K562 (cell line): ENCODE measurements around the gene ZNF689. TPM values are rescaled to one million over a fixed set of nuclear protein-coding genes. Genes with fewer than 3 reads are reported as not detected.
A peak's percentile ranks its signal among the peaks of the same experiment; 100 is the strongest.

Experiments used
- ARHGAP35 ChIP-seq: fragments of 450-650 bp; IDR thresholded peaks from 2 replicates; pipeline ENCODE4 v1.6.1; 2018; ENCODE audit not compliant: partially characterized antibody
- KDM1A ChIP-seq, 2 experiments: fragments of 450-650 bp; IDR thresholded peaks; 2 replicates each; pipeline ENCODE4 v1.6.1; 2016; ENCODE audit warnings: mild to moderate bottlenecking in 2 of 2
- NUFIP1 ChIP-seq: fragments of 450-650 bp; IDR thresholded peaks from 2 replicates; pipeline ENCODE4 v1.6.1; 2018; ENCODE audit not compliant: partially characterized antibody
- SRSF7 ChIP-seq: fragments of 200-400 bp; formaldehyde crosslinking; optimal IDR thresholded peaks from 2 replicates; pipeline ENCODE3; 2017; ENCODE audit warnings: mild to moderate bottlenecking, low read depth, low read length
- ZNF146 ChIP-seq: IDR thresholded peaks from one replicate; pipeline ENCODE4 v1.6.1; 2018; ENCODE audit warnings: missing compliant biosample characterization; ENCODE audit not compliant: unreplicated experiment
- polyA plus RNA-seq, 8 experiments: library from polyadenylated mRNA; depleted of rRNA in 4 of 8; stranded (reverse) in 5 of 8; unstranded in 3 of 8; fragments of >200 nt; fragmentation: Nextera tagmentation in 2 of 8; fragmentation: Illumina TruSeq in 1 of 8; extraction: Ambion mirVana in 2 of 8; extraction: Trizol in 1 of 8; gene quantifications; 2 replicates each; pipeline versions ENCODE4 v1.2.1 to v1.2.3, GENCODE V29; 2011 to 2014; ENCODE audit warnings: inconsistent platforms in 1 of 8, missing spikeins in 1 of 8
- total RNA-seq, 7 experiments: library from RNA; depleted of rRNA in 6 of 7; stranded (reverse); fragments of >200 nt in 6 of 7; fragmentation: Illumina TruSeq in 2 of 7; extraction: Trizol in 2 of 7; gene quantifications; 2 replicates each; pipeline versions ENCODE4 v1.2.1 to v1.2.3, GENCODE V29; 2011 to 2021; ENCODE audit warnings: low replicate concordance in 1 of 7
- TF ChIP-seq, protein P1 (sequence below): sonication (generic); formaldehyde crosslinking; IDR thresholded peaks from 2 replicates; pipeline ENCODE4 v1.8.0; 2022; ENCODE audit warnings: mild to moderate bottlenecking, missing genetic modification reagents
- TF ChIP-seq, protein P2 (sequence below): IDR thresholded peaks from 2 replicates; pipeline ENCODE4 v1.6.1; 2011; ENCODE audit warnings: borderline replicate concordance, low read depth, mild to moderate bottlenecking, moderate library complexity, low read length; ENCODE audit not compliant: insufficient read depth, poor library complexity, severe bottlenecking
- TF ChIP-seq, protein P3 (sequence below): fragments of 450-650 bp; IDR thresholded peaks from one replicate; pipeline ENCODE4 v1.6.1; 2018; ENCODE audit warnings: mild to moderate bottlenecking, moderate library complexity; ENCODE audit not compliant: partially characterized antibody
- TF ChIP-seq, protein P4 (sequence below): fragments of 150-350 bp; conservative IDR thresholded peaks from 2 replicates; pipeline ENCODE4 v1.6.1; 2014; ENCODE audit warnings: low read length
- TF ChIP-seq, protein P5 (sequence below): fragments of 450-650 bp; IDR thresholded peaks from 2 replicates; pipeline ENCODE4 v1.6.1; 2017; ENCODE audit warnings: antibody characterized with exemption, mild to moderate bottlenecking

The ZNF689 gene
- total and polyA plus RNA-seq, 9 of the 15 experiments (the other 6 are each of a cell fraction or from before 2014, with no cell fraction given): 5.4 to 15.4 (median 10.8) TPM

DNA sequence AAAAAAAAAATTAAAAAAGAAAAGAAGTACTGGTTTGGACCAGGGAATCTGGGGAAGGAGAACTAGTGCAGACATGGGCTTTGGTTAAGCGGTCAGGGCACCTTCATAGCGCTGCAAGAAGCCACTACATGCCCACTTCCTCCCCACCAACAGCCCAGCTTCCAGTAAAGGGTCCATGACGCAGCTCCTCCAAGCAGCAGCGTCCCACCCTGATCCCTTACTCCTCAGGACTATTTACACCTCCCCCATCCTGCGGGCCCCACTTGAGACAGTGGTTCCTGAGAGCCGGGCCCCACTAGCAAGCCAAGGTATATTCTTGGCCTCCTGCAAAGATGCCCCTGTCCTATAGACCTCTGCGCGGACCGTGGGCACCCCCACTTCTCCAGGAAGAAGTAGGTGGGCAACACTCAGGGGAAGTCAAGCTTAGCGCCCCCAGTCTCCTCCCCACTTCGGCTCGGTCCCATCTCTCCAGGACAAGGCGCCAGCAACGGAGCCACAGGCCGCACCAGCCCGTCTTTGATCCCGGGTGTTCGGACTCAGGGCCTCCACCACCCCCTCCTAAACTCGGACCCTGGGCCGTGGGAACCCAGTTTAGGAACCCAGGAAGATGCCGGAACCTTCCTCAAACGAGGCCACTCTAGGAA is 39.7 kb upstream of the ZNF689 start (continued):
- TF ChIP-seq, protein P1, sequence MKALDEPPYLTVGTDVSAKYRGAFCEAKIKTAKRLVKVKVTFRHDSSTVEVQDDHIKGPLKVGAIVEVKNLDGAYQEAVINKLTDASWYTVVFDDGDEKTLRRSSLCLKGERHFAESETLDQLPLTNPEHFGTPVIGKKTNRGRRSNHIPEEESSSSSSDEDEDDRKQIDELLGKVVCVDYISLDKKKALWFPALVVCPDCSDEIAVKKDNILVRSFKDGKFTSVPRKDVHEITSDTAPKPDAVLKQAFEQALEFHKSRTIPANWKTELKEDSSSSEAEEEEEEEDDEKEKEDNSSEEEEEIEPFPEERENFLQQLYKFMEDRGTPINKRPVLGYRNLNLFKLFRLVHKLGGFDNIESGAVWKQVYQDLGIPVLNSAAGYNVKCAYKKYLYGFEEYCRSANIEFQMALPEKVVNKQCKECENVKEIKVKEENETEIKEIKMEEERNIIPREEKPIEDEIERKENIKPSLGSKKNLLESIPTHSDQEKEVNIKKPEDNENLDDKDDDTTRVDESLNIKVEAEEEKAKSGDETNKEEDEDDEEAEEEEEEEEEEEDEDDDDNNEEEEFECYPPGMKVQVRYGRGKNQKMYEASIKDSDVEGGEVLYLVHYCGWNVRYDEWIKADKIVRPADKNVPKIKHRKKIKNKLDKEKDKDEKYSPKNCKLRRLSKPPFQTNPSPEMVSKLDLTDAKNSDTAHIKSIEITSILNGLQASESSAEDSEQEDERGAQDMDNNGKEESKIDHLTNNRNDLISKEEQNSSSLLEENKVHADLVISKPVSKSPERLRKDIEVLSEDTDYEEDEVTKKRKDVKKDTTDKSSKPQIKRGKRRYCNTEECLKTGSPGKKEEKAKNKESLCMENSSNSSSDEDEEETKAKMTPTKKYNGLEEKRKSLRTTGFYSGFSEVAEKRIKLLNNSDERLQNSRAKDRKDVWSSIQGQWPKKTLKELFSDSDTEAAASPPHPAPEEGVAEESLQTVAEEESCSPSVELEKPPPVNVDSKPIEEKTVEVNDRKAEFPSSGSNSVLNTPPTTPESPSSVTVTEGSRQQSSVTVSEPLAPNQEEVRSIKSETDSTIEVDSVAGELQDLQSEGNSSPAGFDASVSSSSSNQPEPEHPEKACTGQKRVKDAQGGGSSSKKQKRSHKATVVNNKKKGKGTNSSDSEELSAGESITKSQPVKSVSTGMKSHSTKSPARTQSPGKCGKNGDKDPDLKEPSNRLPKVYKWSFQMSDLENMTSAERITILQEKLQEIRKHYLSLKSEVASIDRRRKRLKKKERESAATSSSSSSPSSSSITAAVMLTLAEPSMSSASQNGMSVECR (CRISPR knock-in tag): 0 out of 2 replicates have a peak, but pooled peaks have one; percentile 36
- TF ChIP-seq, protein P2, sequence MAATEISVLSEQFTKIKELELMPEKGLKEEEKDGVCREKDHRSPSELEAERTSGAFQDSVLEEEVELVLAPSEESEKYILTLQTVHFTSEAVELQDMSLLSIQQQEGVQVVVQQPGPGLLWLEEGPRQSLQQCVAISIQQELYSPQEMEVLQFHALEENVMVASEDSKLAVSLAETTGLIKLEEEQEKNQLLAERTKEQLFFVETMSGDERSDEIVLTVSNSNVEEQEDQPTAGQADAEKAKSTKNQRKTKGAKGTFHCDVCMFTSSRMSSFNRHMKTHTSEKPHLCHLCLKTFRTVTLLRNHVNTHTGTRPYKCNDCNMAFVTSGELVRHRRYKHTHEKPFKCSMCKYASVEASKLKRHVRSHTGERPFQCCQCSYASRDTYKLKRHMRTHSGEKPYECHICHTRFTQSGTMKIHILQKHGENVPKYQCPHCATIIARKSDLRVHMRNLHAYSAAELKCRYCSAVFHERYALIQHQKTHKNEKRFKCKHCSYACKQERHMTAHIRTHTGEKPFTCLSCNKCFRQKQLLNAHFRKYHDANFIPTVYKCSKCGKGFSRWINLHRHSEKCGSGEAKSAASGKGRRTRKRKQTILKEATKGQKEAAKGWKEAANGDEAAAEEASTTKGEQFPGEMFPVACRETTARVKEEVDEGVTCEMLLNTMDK: no peak
- TF ChIP-seq, protein P3, sequence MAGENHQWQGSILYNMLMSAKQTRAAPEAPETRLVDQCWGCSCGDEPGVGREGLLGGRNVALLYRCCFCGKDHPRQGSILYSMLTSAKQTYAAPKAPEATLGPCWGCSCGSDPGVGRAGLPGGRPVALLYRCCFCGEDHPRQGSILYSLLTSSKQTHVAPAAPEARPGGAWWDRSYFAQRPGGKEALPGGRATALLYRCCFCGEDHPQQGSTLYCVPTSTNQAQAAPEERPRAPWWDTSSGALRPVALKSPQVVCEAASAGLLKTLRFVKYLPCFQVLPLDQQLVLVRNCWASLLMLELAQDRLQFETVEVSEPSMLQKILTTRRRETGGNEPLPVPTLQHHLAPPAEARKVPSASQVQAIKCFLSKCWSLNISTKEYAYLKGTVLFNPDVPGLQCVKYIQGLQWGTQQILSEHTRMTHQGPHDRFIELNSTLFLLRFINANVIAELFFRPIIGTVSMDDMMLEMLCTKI: no peak
- TF ChIP-seq SRSF7: no peak
- TF ChIP-seq, protein P4, sequence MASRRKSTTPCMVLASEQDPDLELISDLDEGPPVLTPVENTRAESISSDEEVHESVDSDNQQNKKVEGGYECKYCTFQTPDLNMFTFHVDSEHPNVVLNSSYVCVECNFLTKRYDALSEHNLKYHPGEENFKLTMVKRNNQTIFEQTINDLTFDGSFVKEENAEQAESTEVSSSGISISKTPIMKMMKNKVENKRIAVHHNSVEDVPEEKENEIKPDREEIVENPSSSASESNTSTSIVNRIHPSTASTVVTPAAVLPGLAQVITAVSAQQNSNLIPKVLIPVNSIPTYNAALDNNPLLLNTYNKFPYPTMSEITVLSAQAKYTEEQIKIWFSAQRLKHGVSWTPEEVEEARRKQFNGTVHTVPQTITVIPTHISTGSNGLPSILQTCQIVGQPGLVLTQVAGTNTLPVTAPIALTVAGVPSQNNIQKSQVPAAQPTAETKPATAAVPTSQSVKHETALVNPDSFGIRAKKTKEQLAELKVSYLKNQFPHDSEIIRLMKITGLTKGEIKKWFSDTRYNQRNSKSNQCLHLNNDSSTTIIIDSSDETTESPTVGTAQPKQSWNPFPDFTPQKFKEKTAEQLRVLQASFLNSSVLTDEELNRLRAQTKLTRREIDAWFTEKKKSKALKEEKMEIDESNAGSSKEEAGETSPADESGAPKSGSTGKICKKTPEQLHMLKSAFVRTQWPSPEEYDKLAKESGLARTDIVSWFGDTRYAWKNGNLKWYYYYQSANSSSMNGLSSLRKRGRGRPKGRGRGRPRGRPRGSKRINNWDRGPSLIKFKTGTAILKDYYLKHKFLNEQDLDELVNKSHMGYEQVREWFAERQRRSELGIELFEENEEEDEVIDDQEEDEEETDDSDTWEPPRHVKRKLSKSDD: no peak
- no peak for TF ChIP-seq ZNF146
- TF ChIP-seq ARHGAP35: no peak
- TF ChIP-seq NUFIP1: no peak
- TF ChIP-seq, protein P5, sequence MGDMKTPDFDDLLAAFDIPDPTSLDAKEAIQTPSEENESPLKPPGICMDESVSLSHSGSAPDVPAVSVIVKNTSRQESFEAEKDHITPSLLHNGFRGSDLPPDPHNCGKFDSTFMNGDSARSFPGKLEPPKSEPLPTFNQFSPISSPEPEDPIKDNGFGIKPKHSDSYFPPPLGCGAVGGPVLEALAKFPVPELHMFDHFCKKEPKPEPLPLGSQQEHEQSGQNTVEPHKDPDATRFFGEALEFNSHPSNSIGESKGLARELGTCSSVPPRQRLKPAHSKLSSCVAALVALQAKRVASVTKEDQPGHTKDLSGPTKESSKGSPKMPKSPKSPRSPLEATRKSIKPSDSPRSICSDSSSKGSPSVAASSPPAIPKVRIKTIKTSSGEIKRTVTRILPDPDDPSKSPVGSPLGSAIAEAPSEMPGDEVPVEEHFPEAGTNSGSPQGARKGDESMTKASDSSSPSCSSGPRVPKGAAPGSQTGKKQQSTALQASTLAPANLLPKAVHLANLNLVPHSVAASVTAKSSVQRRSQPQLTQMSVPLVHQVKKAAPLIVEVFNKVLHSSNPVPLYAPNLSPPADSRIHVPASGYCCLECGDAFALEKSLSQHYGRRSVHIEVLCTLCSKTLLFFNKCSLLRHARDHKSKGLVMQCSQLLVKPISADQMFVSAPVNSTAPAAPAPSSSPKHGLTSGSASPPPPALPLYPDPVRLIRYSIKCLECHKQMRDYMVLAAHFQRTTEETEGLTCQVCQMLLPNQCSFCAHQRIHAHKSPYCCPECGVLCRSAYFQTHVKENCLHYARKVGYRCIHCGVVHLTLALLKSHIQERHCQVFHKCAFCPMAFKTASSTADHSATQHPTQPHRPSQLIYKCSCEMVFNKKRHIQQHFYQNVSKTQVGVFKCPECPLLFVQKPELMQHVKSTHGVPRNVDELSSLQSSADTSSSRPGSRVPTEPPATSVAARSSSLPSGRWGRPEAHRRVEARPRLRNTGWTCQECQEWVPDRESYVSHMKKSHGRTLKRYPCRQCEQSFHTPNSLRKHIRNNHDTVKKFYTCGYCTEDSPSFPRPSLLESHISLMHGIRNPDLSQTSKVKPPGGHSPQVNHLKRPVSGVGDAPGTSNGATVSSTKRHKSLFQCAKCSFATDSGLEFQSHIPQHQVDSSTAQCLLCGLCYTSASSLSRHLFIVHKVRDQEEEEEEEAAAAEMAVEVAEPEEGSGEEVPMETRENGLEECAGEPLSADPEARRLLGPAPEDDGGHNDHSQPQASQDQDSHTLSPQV: 0 out of 2 replicates have a peak, but pooled peaks have one; percentile 28
- TF ChIP-seq KDM1A (IDR thresholded peaks at IDR 0.05): no peak
